Medulla oblongata (tissue), 1 donor: ENCODE measurements around the gene FXYD3.
"Not testable (repeated sequence)": the region's sequence is repeated elsewhere in the genome, so short reads cannot be mapped to it uniquely, and the experiment has no call there.

Experiments used
- DNase-seq: peaks from one replicate; pipeline ENCODE4 v3.0.0-alpha.2; 2015; ENCODE audit errors: extremely low spot score

Gene FXYD3

GRCh38 chr19:35086455-35086854 lies 29.2 kb upstream of the FXYD3 start:
- no peak for DNase-seq

- no peak for DNase-seq
Measured at GRCh38 chr19:35087393-35087792, 28.2 kb upstream of the FXYD3 start.

- DNase-seq = no peak
Measured at GRCh38 chr19:35088131-35088913, 27.3 kb upstream of the FXYD3 start.

GRCh38 chr19:35089554-35089953 lies 26.1 kb upstream of the FXYD3 start:
- DNase-seq = no peak

- no peak for DNase-seq
Measured at GRCh38 chr19:35090160-35090505, 25.5 kb upstream of the FXYD3 start.

GRCh38 chr19:35090506-35091214 lies 25.0 kb upstream of the FXYD3 start:
- peak; percentile 86 for DNase-seq

GRCh38 chr19:35093430-35093829 lies 22.2 kb upstream of the FXYD3 start:
- DNase-seq = no peak

GRCh38 chr19:35093941-35094647 lies 21.5 kb upstream of the FXYD3 start:
- no peak for DNase-seq

GRCh38 chr19:35094656-35095055 lies 21.0 kb upstream of the FXYD3 start:
- no peak for DNase-seq

- no peak for DNase-seq
Measured at GRCh38 chr19:35095667-35096368, 19.8 kb upstream of the FXYD3 start.

GRCh38 chr19:35098413-35099049 lies 17.1 kb upstream of the FXYD3 start:
- DNase-seq = no peak

GRCh38 chr19:35099155-35099896 lies 16.3 kb upstream of the FXYD3 start:
- no peak for DNase-seq

- no peak for DNase-seq
Measured at GRCh38 chr19:35099897-35100275, 15.7 kb upstream of the FXYD3 start.

- no peak for DNase-seq
Measured at GRCh38 chr19:35100588-35101533, 14.8 kb upstream of the FXYD3 start.

GRCh38 chr19:35101949-35102348 lies 13.7 kb upstream of the FXYD3 start:
- DNase-seq = not testable (repeated sequence)

GRCh38 chr19:35103614-35104013 lies 12.0 kb upstream of the FXYD3 start:
- not testable (repeated sequence) for DNase-seq

GRCh38 chr19:35104361-35104760 lies 11.3 kb upstream of the FXYD3 start:
- no peak for DNase-seq

- no peak for DNase-seq
Measured at GRCh38 chr19:35105047-35105410, 10.6 kb upstream of the FXYD3 start.

- no peak for DNase-seq
Measured at GRCh38 chr19:35105411-35106290, 10.0 kb upstream of the FXYD3 start.
